ENCODE data around the gene CELF3.

DNA sequence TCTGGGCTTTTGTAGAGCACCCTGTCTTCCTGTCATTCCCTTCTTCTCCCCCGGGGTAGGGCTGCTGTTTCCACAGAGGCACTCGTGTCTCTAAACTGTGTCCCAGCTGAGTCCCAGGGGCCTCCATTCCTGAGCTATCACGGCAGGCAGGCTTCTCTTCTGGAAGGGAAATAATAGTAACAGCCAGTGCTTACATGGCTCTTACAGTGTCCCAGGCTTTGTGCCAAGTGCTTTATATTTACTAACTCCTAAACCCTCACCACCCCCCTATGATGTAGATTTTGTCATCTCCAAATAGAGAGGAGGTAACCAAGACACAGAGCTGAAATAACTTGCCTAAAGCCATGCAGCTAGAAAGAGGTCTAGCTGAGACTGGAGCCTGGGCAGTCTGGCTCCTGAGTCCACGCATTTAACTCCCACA lies 1.4 kb upstream of the CELF3 start:
- TF ChIP-seq CTCF (IDR thresholded peaks at IDR 0.05), result no peak
- TF ChIP-seq POLR2AphosphoS5 (IDR thresholded peaks at IDR 0.05), result no peak
- no peak for TF ChIP-seq POLR2A (IDR thresholded peaks at IDR 0.05)
